Lower leg skin (tissue), 4 donors: ENCODE results near the gene EXD1. TPM values are rescaled to one million over a fixed set of nuclear protein-coding genes. Genes with fewer than 3 reads are reported as not detected.
"Not testable (repeated sequence)": the region's sequence is repeated elsewhere in the genome, so short reads cannot be mapped to it uniquely, and the experiment has no call there.

Experiments
- DNase-seq, 2 donors: peaks; one replicate each; pipeline ENCODE4 v3.0.0-alpha.2; 2019; ENCODE audit warnings: low spot score in 2 of 2
- H3K4me3 ChIP-seq: fragments of 200-600 bp; sonication (generic); 2 replicates; pipeline ENCODE4 v1.5.1; 2017; ENCODE audit warnings: mild to moderate bottlenecking, low read depth; ENCODE audit not compliant: poor library complexity, severe bottlenecking
- CTCF ChIP-seq, 3 donors: fragments of 450-650 bp; IDR thresholded peaks; one replicate each; pipeline ENCODE4 v1.5.1; 2016; ENCODE audit warnings: antibody characterized with exemption in 3 of 3, mild to moderate bottlenecking in 3 of 3, moderate library complexity in 2 of 3
- POLR2A ChIP-seq, 2 donors: fragments of 450-650 bp; IDR thresholded peaks; one replicate each; pipeline ENCODE4 v1.6.1; 2016 to 2017; ENCODE audit warnings: antibody characterized with exemption in 2 of 2, mild to moderate bottlenecking in 1 of 2, moderate library complexity in 1 of 2
- WGBS, 2 donors: methylation state at CpG; one replicate each; pipeline ENCODE4 v1.1.5; 2018; 5-methylcytosine and 5-hydroxymethylcytosine counted together
- intact Hi-C: fragments of 100-400 bp; cut with DNase I; formaldehyde crosslinking; loops from one replicate; pipeline ENCODE4 v1.15.0; 2023; ENCODE audit warnings: low total_unique reads
- total RNA-seq, 4 donors: library from RNA; depleted of rRNA; stranded (reverse); fragments of >200 nt; gene quantifications; one replicate each; pipeline ENCODE4 v1.1.0, GENCODE V29; 2016

The EXD1 gene
- total RNA-seq, 4 donors from 2014 or later = not detected

GRCh38 chr15:41256103-41256502, 25.5 kb upstream of the EXD1 start:
- no peak overlapping the region for H3K4me3 ChIP-seq
- WGBS, 2 donors = 91 to 96% methylated on average over 3 of the region's 3 CpGs
- TF ChIP-seq CTCF (IDR thresholded peaks at IDR 0.05) (no peak), POLR2A (IDR thresholded peaks at IDR 0.05) (no peak)
- intact Hi-C loops = no loop called here
- DNase-seq = no peak

GRCh38 chr15:41254560-41254959, 24.0 kb upstream of the EXD1 start:
- no peak for DNase-seq
- TF ChIP-seq POLR2A (IDR thresholded peaks at IDR 0.05) (no peak), CTCF (IDR thresholded peaks at IDR 0.05) (no peak)
- intact Hi-C loops = no loop called here
- WGBS, 2 donors = 88 to 91% methylated on average over 4 of the region's 4 CpGs
- no peak overlapping the region for H3K4me3 ChIP-seq

- TF ChIP-seq POLR2A (IDR thresholded peaks at IDR 0.05) (no peak), CTCF (IDR thresholded peaks at IDR 0.05) (no peak)
- 95 to 98% methylated on average over 5 of the region's 5 CpGs for WGBS, 2 donors
- no peak overlapping the region for H3K4me3 ChIP-seq
- intact Hi-C loops = no loop called here
- DNase-seq = no peak
Observed at GRCh38 chr15:41251411-41251810, 20.9 kb upstream of the EXD1 start.

- DNase-seq, intact Hi-C loops, H3K4me3 ChIP-seq: not testable (repeated sequence)
- 79 to 85% methylated on average over 8 of the region's 8 CpGs for WGBS, 2 donors
Observed at GRCh38 chr15:41250745-41251144, 20.2 kb upstream of the EXD1 start.

- 81% methylated on average over 6 of the region's 6 CpGs for WGBS, 2 donors
- TF ChIP-seq POLR2A (IDR thresholded peaks at IDR 0.05) = no peak
- TF ChIP-seq CTCF (IDR thresholded peaks at IDR 0.05) = no peak
- H3K4me3 ChIP-seq = no peak overlapping the region
- DNase-seq = no peak
- intact Hi-C loops = no loop called here
Observed at GRCh38 chr15:41241221-41241964, 10.8 kb upstream of the EXD1 start.

GRCh38 chr15:41238100-41238499, 7.5 kb upstream of the EXD1 start:
- WGBS, 2 donors = 66 to 67% methylated on average over 5 of the region's 5 CpGs
- no peak overlapping the region for H3K4me3 ChIP-seq
- intact Hi-C loops = no loop called here

More at GRCh38 chr15:41238100-41238499, 7.5 kb upstream of the EXD1 start:
- TF ChIP-seq CTCF (IDR thresholded peaks at IDR 0.05) (no peak), POLR2A (IDR thresholded peaks at IDR 0.05) (no peak)
- no peak for DNase-seq
